HG03575 (cell line): ENCODE measurements around the gene GBX1.

Experiments used
- ATAC-seq: cut with Tn5 transposase; IDR thresholded peaks from one replicate; pipeline ENCODE4 v1.9.1; 2021; ENCODE audit not compliant: unreplicated experiment, insufficient number of reproducible peaks, low FRiP score; ENCODE audit errors: extremely low read depth

Gene GBX1

GRCh38 chr7:151121380-151122170, 45.9 kb downstream of the GBX1 start:
- no peak for ATAC-seq

- ATAC-seq = no peak
Measured at GRCh38 chr7:151120896-151121295, 46.6 kb downstream of the GBX1 start.

- no peak for ATAC-seq
Measured at GRCh38 chr7:151119902-151120301, 47.6 kb downstream of the GBX1 start.

- no peak for ATAC-seq
Measured at GRCh38 chr7:151119055-151119415, 48.5 kb downstream of the GBX1 start.

- no peak for ATAC-seq
Measured at GRCh38 chr7:151118108-151119054, 49.1 kb downstream of the GBX1 start.

GRCh38 chr7:151117565-151117964, 49.9 kb downstream of the GBX1 start:
- ATAC-seq = no peak

GRCh38 chr7:151116603-151117440, 50.7 kb downstream of the GBX1 start:
- no peak for ATAC-seq

- ATAC-seq = no peak
Measured at GRCh38 chr7:151115836-151116418, 51.6 kb downstream of the GBX1 start.

GRCh38 chr7:151115121-151115835, 52.2 kb downstream of the GBX1 start:
- no peak for ATAC-seq

- no peak for ATAC-seq
Measured at GRCh38 chr7:151114151-151115090, 53.1 kb downstream of the GBX1 start.

- no peak for ATAC-seq
Measured at GRCh38 chr7:151113344-151114150, 53.9 kb downstream of the GBX1 start.

- no peak for ATAC-seq
Measured at GRCh38 chr7:151110941-151111645, 56.4 kb downstream of the GBX1 start.

- no peak for ATAC-seq
Measured at GRCh38 chr7:151110236-151110940, 57.1 kb downstream of the GBX1 start.

- no peak for ATAC-seq
Measured at GRCh38 chr7:151109094-151110048, 58.1 kb downstream of the GBX1 start.
